Activated CD4-positive, alpha-beta T cell treated with anti-CD3 and anti-CD28 coated beads for 36 hours (primary cell): ENCODE measurements around the gene PPP4R1. TPM values are rescaled to one million over a fixed set of nuclear protein-coding genes. Genes with fewer than 3 reads are reported as not detected.

ENCODE experiments used
- ATAC-seq: fragments of 200-7000 bp; cut with Tn5 transposase; one replicate; pipeline ENCODE4 v1.10.0; 2021; ENCODE audit warnings: mild to moderate bottlenecking, moderate library complexity
- CTCF ChIA-PET: fragments of 350-600 bp; sonication (Branson Sonifier 250); formaldehyde crosslinking; loops from one replicate; lab custom pipeline; 2021; ENCODE audit warnings: antibody characterized with exemption; lab: Charles Lee
- POLR2A ChIA-PET: fragments of 350-600 bp; sonication (Branson Sonifier 250); formaldehyde crosslinking; loops from one replicate; lab custom pipeline; 2021; ENCODE audit warnings: antibody characterized with exemption, inconsistent platforms; lab: Charles Lee
- DNase-seq: peaks from one replicate; pipeline ENCODE4 v3.0.0-alpha.2; 2020
- H3K27ac Mint-ChIP-seq: one replicate; pipeline ENCODE4 v1.8.0; 2021; ENCODE audit warnings: mixed read lengths
- H3K27me3 Mint-ChIP-seq: one replicate; pipeline ENCODE4 v1.8.0; 2021; ENCODE audit warnings: mixed read lengths
- H3K36me3 Mint-ChIP-seq: one replicate; pipeline ENCODE4 v1.8.0; 2021; ENCODE audit warnings: low read depth, mixed read lengths
- H3K4me1 Mint-ChIP-seq: one replicate; pipeline ENCODE4 v1.8.0; 2021; ENCODE audit warnings: mixed read lengths
- H3K4me3 Mint-ChIP-seq: one replicate; pipeline ENCODE4 v1.8.0; 2021; ENCODE audit warnings: mild to moderate bottlenecking, moderate library complexity, mixed read lengths
- H3K9me3 Mint-ChIP-seq: one replicate; pipeline ENCODE4 v1.8.0; 2021; ENCODE audit warnings: low read depth, mixed read lengths
- intact Hi-C, 2 experiments: fragments of 100-400 bp; cut with DNase I in 1 of 2; cut with micrococcal nuclease in 1 of 2; formaldehyde crosslinking; loops; one replicate each; pipeline versions ENCODE4 v1.14.2 to v1.15.1; 2022 to 2024; cut with DNase I, micrococcal nuclease
- total RNA-seq, 2 experiments: library from RNA; stranded (reverse); gene quantifications; one replicate each; pipeline ENCODE4 v1.2.3, GENCODE V29; 2021

Gene PPP4R1
- total RNA-seq, 2 experiments from 2014 or later = 32.2 to 33.3 TPM

GRCh38 chr18:9530226-9531009, 83.9 kb downstream of the PPP4R1 start:
- Mint-ChIP-seq H3K36me3 (peaks cover 43% of the 10 kb centered on the region), H3K9me3 (no peaks in the 10 kb centered on the region), H3K27ac (no peak overlapping the region), H3K27me3 (no peaks in the 10 kb centered on the region), H3K4me1 (no peaks in the 10 kb centered on the region), H3K4me3 (no peak overlapping the region)
- no peak for ATAC-seq
- DNase-seq = no peak
- CTCF ChIA-PET = interaction anchor here (0.6 kb wide), 1 partner anchor 22 kb away, joined by 3 read pairs; no protein-coding TSS in a partner anchor
- intact Hi-C loops = no loop called here
- POLR2A ChIA-PET = no interaction called here

GRCh38 chr18:9526458-9526857, 87.9 kb downstream of the PPP4R1 start:
- H3K27me3 Mint-ChIP-seq = no peaks in the 10 kb centered on the region
- H3K27ac Mint-ChIP-seq = no peak overlapping the region
- H3K36me3 Mint-ChIP-seq = peaks cover 30% of the 10 kb centered on the region
- intact Hi-C loops = no loop called here
- H3K9me3 Mint-ChIP-seq = no peaks in the 10 kb centered on the region
- ATAC-seq (no peak), DNase-seq (no peak)
- no peak overlapping the region for H3K4me3 Mint-ChIP-seq
- H3K4me1 Mint-ChIP-seq = no peaks in the 10 kb centered on the region
- ChIA-PET CTCF (no interaction called here), POLR2A (no interaction called here)

- no peaks in the 10 kb centered on the region for H3K9me3 Mint-ChIP-seq
- ATAC-seq (no peak), DNase-seq (no peak)
- ChIA-PET POLR2A (no interaction called here), CTCF (no interaction called here)
- peaks cover 29% of the 10 kb centered on the region for H3K36me3 Mint-ChIP-seq
- no peaks in the 10 kb centered on the region for H3K4me1 Mint-ChIP-seq
- H3K27ac Mint-ChIP-seq = no peak overlapping the region
- no peaks in the 10 kb centered on the region for H3K27me3 Mint-ChIP-seq
- intact Hi-C loops = no loop called here
- H3K4me3 Mint-ChIP-seq = no peak overlapping the region
Observed at GRCh38 chr18:9522952-9523351, 91.4 kb downstream of the PPP4R1 start.

GRCh38 chr18:9521770-9522169, 92.6 kb downstream of the PPP4R1 start:
- intact Hi-C loops = no loop called here
- POLR2A ChIA-PET = no interaction called here
- CTCF ChIA-PET = interaction anchor here (0.7 to 1.0 kb wide), 2 partner anchors 14 to 53 kb away, joined by 3 read pairs; no protein-coding TSS in a partner anchor
- no peak for ATAC-seq
- H3K27me3 Mint-ChIP-seq = no peaks in the 10 kb centered on the region
- no peak overlapping the region for H3K27ac Mint-ChIP-seq
- no peak for DNase-seq
- peaks cover 22% of the 10 kb centered on the region for H3K36me3 Mint-ChIP-seq
- H3K9me3 Mint-ChIP-seq = no peaks in the 10 kb centered on the region
- H3K4me3 Mint-ChIP-seq = no peak overlapping the region
- H3K4me1 Mint-ChIP-seq = no peaks in the 10 kb centered on the region

GRCh38 chr18:9520666-9521065, 93.7 kb downstream of the PPP4R1 start:
- H3K4me3 Mint-ChIP-seq = no peak overlapping the region
- H3K9me3 Mint-ChIP-seq = no peaks in the 10 kb centered on the region
- ATAC-seq (no peak), DNase-seq (no peak)
- no peaks in the 10 kb centered on the region for H3K27me3 Mint-ChIP-seq
- intact Hi-C loops = no loop called here
- H3K27ac Mint-ChIP-seq = no peak overlapping the region
- ChIA-PET CTCF (interaction anchor here (0.5 to 1.0 kb wide), 5 partner anchors 12 to 573 kb away, joined by 3 to 4 read pairs (median 3); no protein-coding TSS in a partner anchor), POLR2A (no interaction called here)
- no peaks in the 10 kb centered on the region for H3K4me1 Mint-ChIP-seq
- H3K36me3 Mint-ChIP-seq = peaks cover 21% of the 10 kb centered on the region

- no peak overlapping the region for H3K27ac Mint-ChIP-seq
- no peak overlapping the region for H3K4me3 Mint-ChIP-seq
- DNase-seq (no peak), ATAC-seq (no peak)
- no peaks in the 10 kb centered on the region for H3K9me3 Mint-ChIP-seq
- peaks cover 19% of the 10 kb centered on the region for H3K36me3 Mint-ChIP-seq
- ChIA-PET POLR2A (no interaction called here), CTCF (no interaction called here)
- H3K27me3 Mint-ChIP-seq = no peaks in the 10 kb centered on the region
- H3K4me1 Mint-ChIP-seq = peaks cover 2% of the 10 kb centered on the region
- intact Hi-C loops = loop anchor here (5.0 to 10.0 kb wide), 6 partner anchors 42 to 862 kb away; partner anchors contain the start of genes ANKRD12 (in 1 of the 2) and RALBP1 (in 1 of the 2)
Observed at GRCh38 chr18:9519399-9519798, 95.0 kb downstream of the PPP4R1 start.

GRCh38 chr18:9517869-9518268, 96.5 kb downstream of the PPP4R1 start:
- Mint-ChIP-seq H3K4me1 (peaks cover 2% of the 10 kb centered on the region), H3K4me3 (no peak overlapping the region), H3K27ac (no peak overlapping the region), H3K27me3 (no peaks in the 10 kb centered on the region), H3K36me3 (peaks cover 16% of the 10 kb centered on the region), H3K9me3 (no peaks in the 10 kb centered on the region)
- ChIA-PET POLR2A (no interaction called here), CTCF (interaction anchor here (0.5 to 1.8 kb wide), 4 partner anchors 9 to 273 kb away, joined by 3 to 8 read pairs (median 3); no protein-coding TSS in a partner anchor)
- intact Hi-C loops = loop anchor here (5.0 to 10.0 kb wide), 6 partner anchors 41 to 861 kb away; partner anchors contain the start of genes ANKRD12 (in 1 of the 2) and RALBP1 (in 1 of the 2)
- no peak for DNase-seq
- ATAC-seq = no peak

- Mint-ChIP-seq H3K9me3 (no peaks in the 10 kb centered on the region), H3K4me3 (no peak overlapping the region), H3K36me3 (peaks cover 14% of the 10 kb centered on the region), H3K27me3 (no peaks in the 10 kb centered on the region), H3K4me1 (peaks cover 2% of the 10 kb centered on the region), H3K27ac (no peak overlapping the region)
- intact Hi-C loops = loop anchor here (1.0 to 10.0 kb wide), 9 partner anchors 39 to 859 kb away; partner anchors contain the start of genes ANKRD12 (in 1 of the 2), RALBP1 (in 1 of the 2) and TWSG1 (in 1 of the 2)
- ChIA-PET POLR2A (no interaction called here), CTCF (interaction anchor here (0.6 to 2.6 kb wide), 26 partner anchors 10 to 450 kb away, joined by 3 to 12 read pairs (median 4); no protein-coding TSS in a partner anchor)
- DNase-seq (peak; percentile 10), ATAC-seq (peak; percentile 47)
Observed at GRCh38 chr18:9516437-9517064, 97.8 kb downstream of the PPP4R1 start.

- intact Hi-C loops = loop anchor here in 1 of 2 experiments (10.0 kb wide), 1 partner anchor 369 kb away; no protein-coding TSS in a partner anchor
- H3K36me3 Mint-ChIP-seq = peaks cover 9% of the 10 kb centered on the region
- H3K4me3 Mint-ChIP-seq = no peak overlapping the region
- no peak overlapping the region for H3K27ac Mint-ChIP-seq
- H3K27me3 Mint-ChIP-seq = no peaks in the 10 kb centered on the region
- H3K9me3 Mint-ChIP-seq = no peaks in the 10 kb centered on the region
- CTCF ChIA-PET = interaction anchor here (1.3 kb wide), 2 partner anchors 11 to 98 kb away, joined by 3 to 4 read pairs; no protein-coding TSS in a partner anchor
- no peak for DNase-seq
- peaks cover 5% of the 10 kb centered on the region for H3K4me1 Mint-ChIP-seq
- no peak for ATAC-seq
- POLR2A ChIA-PET = no interaction called here
Observed at GRCh38 chr18:9513971-9514512, 100.3 kb downstream of the PPP4R1 start.

GRCh38 chr18:9508446-9509025, 105.8 kb downstream of the PPP4R1 start:
- H3K27ac Mint-ChIP-seq = no peak overlapping the region
- H3K9me3 Mint-ChIP-seq = no peaks in the 10 kb centered on the region
- H3K4me3 Mint-ChIP-seq = no peak overlapping the region
- ChIA-PET POLR2A (no interaction called here), CTCF (interaction anchor here (0.7 to 1.5 kb wide), 4 partner anchors 10 to 181 kb away, joined by 3 read pairs; no protein-coding TSS in a partner anchor)
- H3K36me3 Mint-ChIP-seq = peaks cover 9% of the 10 kb centered on the region
- intact Hi-C loops = no loop called here
- H3K27me3 Mint-ChIP-seq = no peaks in the 10 kb centered on the region
- DNase-seq (no peak), ATAC-seq (no peak)
- H3K4me1 Mint-ChIP-seq = peaks cover 18% of the 10 kb centered on the region
